A549 (cell line): Measurements from ENCODE around the gene TPRG1. TPM values are rescaled to one million over a fixed set of nuclear protein-coding genes. Genes with fewer than 3 reads are reported as not detected.

Source experiments
- ATAC-seq, 2 experiments: fragments of 200-7000 bp in 1 of 2; fragments of >200 bp in 1 of 2; cut with Nextera tagmentation in 1 of 2; cut with Tn5 transposase in 1 of 2; 3 replicates each; pipeline versions ENCODE4 v1.8.0 to v1.9.1; 2018 to 2020; ENCODE audit warnings: mild to moderate bottlenecking in 1 of 2, moderate library complexity in 1 of 2
- CTCF ChIA-PET: fragments of 300-600 bp; sonication (Branson Sonifier 250); formaldehyde crosslinking; extraction: SDS; loops from one replicate; lab custom pipeline; 2021; ENCODE audit warnings: antibody characterized with exemption, inconsistent platforms; lab: Yijun Ruan, JAX
- POLR2A ChIA-PET: fragments of 350-600 bp; formaldehyde crosslinking; extraction: SDS; loops from one replicate; lab custom pipeline; 2021; ENCODE audit warnings: antibody characterized with exemption, inconsistent platforms; lab: Yijun Ruan, JAX
- DNase-seq, 2 experiments: peaks; one replicate each; pipeline versions ENCODE4 v3.0.0 to v3.0.0-alpha.2; 2011 to 2016; ENCODE audit warnings: low read depth in 1 of 2, low spot score in 1 of 2
- FAIRE-seq: peaks from 2 replicates; lab custom pipeline; 2011; peaks lifted over from hg19 to GRCh38; lab: Jason Lieb, UNC
- H3K27ac ChIP-seq, 2 experiments: fragments of >200 bp; sonication (Bioruptor Twin); formaldehyde crosslinking; 3 replicates each; pipeline ENCODE4 v1.5.1; 2016 to 2017
- H3K4me1 ChIP-seq: fragments of >200 bp; sonication (Bioruptor Twin); formaldehyde crosslinking; 3 replicates; pipeline ENCODE4 v1.6.1; 2016
- H3K4me2 ChIP-seq: fragments of >200 bp; sonication (Bioruptor Twin); formaldehyde crosslinking; 3 replicates; pipeline ENCODE4 v1.6.1; 2016
- H3K4me3 ChIP-seq: fragments of >200 bp; sonication (Bioruptor Twin); formaldehyde crosslinking; 3 replicates; pipeline ENCODE4 v1.5.1; 2016
- H3K9me3 ChIP-seq: fragments of >200 bp; sonication (Bioruptor Twin); formaldehyde crosslinking; 3 replicates; pipeline ENCODE4 v1.6.1; 2016
- BCL3 ChIP-seq: fragments of >200 bp; sonication (Bioruptor Twin); formaldehyde crosslinking; IDR thresholded peaks from 3 replicates; pipeline ENCODE4 v1.6.1; 2016
- CEBPB ChIP-seq, 2 experiments: fragments of >200 bp in 1 of 2; sonication (Bioruptor Twin) in 1 of 2; formaldehyde crosslinking in 1 of 2; IDR thresholded peaks; 2 replicates each; pipeline ENCODE4 v1.6.1; 2012 to 2016
- CHD2 ChIP-seq: fragments of 150-350 bp; IDR thresholded peaks from 2 replicates; pipeline ENCODE4 v1.6.1; 2014; ENCODE audit warnings: low read length; ENCODE audit not compliant: partially characterized antibody
- CHD4 ChIP-seq: fragments of 200-600 bp; sonication (generic); IDR thresholded peaks from 2 replicates; pipeline ENCODE4 v1.6.1; 2016; ENCODE audit warnings: antibody characterized with exemption, mild to moderate bottlenecking, borderline replicate concordance
- ELK1 ChIP-seq: fragments of 150-350 bp; IDR thresholded peaks from 2 replicates; pipeline ENCODE4 v1.6.1; 2014; ENCODE audit warnings: low read depth, mild to moderate bottlenecking, low read length
- FOSB ChIP-seq: fragments of 250-450 bp; sonication (Bioruptor Pico); IDR thresholded peaks from 2 replicates; pipeline ENCODE4 v1.5.0; 2020; ENCODE audit warnings: mild to moderate bottlenecking, moderate library complexity
- FOSL2 ChIP-seq, 2 experiments: fragments of 450-650 bp in 1 of 2; fragments of >200 bp in 1 of 2; sonication (Bioruptor Twin) in 1 of 2; formaldehyde crosslinking; IDR thresholded peaks; 2 replicates each; pipeline versions ENCODE4 v1.5.0 to v1.6.1; 2016 to 2020; ENCODE audit warnings: mild to moderate bottlenecking in 1 of 2, moderate library complexity in 1 of 2
- GATA3 ChIP-seq: IDR thresholded peaks from 2 replicates; pipeline ENCODE4 v1.6.1; 2012; ENCODE audit warnings: borderline replicate concordance
- HDAC2 ChIP-seq: fragments of 200-600 bp; sonication (generic); IDR thresholded peaks from 2 replicates; pipeline ENCODE4 v1.6.1; 2016
- HOXA7 ChIP-seq: fragments of 250-450 bp; sonication (Bioruptor Pico); IDR thresholded peaks from 2 replicates; pipeline ENCODE4 v1.5.0; 2020; ENCODE audit warnings: mild to moderate bottlenecking, moderate library complexity
- HOXB13 ChIP-seq: fragments of 250-450 bp; sonication (Bioruptor Pico); IDR thresholded peaks from 2 replicates; pipeline ENCODE4 v1.5.0; 2020; ENCODE audit warnings: low read depth, mild to moderate bottlenecking, moderate library complexity
- KDM1A ChIP-seq: fragments of 200-600 bp; sonication (generic); IDR thresholded peaks from 2 replicates; pipeline ENCODE4 v1.6.1; 2016; ENCODE audit warnings: low read depth, mild to moderate bottlenecking
- KDM5A ChIP-seq: fragments of 200-600 bp; sonication (generic); IDR thresholded peaks from 2 replicates; pipeline ENCODE4 v1.6.1; 2016; ENCODE audit warnings: antibody characterized with exemption, mild to moderate bottlenecking
- NFE2L2 ChIP-seq: fragments of 150-350 bp; conservative IDR thresholded peaks from 2 replicates; pipeline ENCODE4 v1.6.1; 2014; ENCODE audit warnings: low read length
- RCOR1 ChIP-seq: fragments of 150-350 bp; IDR thresholded peaks from 2 replicates; pipeline ENCODE4 v1.6.1; 2014; ENCODE audit warnings: antibody characterized with exemption, low read length, low read depth
- SMC3 ChIP-seq: fragments of >200 bp; sonication (Bioruptor Twin); formaldehyde crosslinking; IDR thresholded peaks from 3 replicates; pipeline ENCODE4 v1.6.1; 2018; ENCODE audit warnings: inconsistent platforms
- WGBS: methylation state at CpG from one replicate; pipeline ENCODE4 v1.1.6; 2017; ENCODE audit errors: missing lambda C conversion rate; 5-methylcytosine and 5-hydroxymethylcytosine counted together
- polyA plus RNA-seq, 4 experiments: library from polyadenylated mRNA; depleted of rRNA in 3 of 4; stranded (reverse); fragments of >200 nt; fragmentation: RNase III in 1 of 4; extraction: RNeasy Plus Mini Kit Qiagen cat#74134 plus additional on column Dnase treatment in 1 of 4; gene quantifications; 2 replicates in 3 of 4; 3 replicates in 1 of 4; pipeline ENCODE4 v1.2.3, GENCODE V29; 2011 to 2017
- TF ChIP-seq, protein P1 (sequence below): fragments of >200 bp; sonication (Bioruptor Twin); formaldehyde crosslinking; IDR thresholded peaks from 3 replicates; pipeline ENCODE4 v1.5.1; 2016
- TF ChIP-seq, protein P2 (sequence below): IDR thresholded peaks from 2 replicates; pipeline ENCODE4 v1.6.1; 2012
- TF ChIP-seq, protein P3 (sequence below): fragments of 250-450 bp; sonication (Bioruptor Pico); IDR thresholded peaks from 2 replicates; pipeline ENCODE4 v1.5.0; 2021; ENCODE audit warnings: mild to moderate bottlenecking, moderate library complexity, borderline replicate concordance
- TF ChIP-seq, protein P4 (sequence below): IDR thresholded peaks from 2 replicates; pipeline ENCODE4 v1.6.1; 2012

TPRG1 gene
- polyA plus RNA-seq, 2 of the 4 experiments (the other 2 are of a cell fraction): 0.21 to 1.1 TPM

DNA sequence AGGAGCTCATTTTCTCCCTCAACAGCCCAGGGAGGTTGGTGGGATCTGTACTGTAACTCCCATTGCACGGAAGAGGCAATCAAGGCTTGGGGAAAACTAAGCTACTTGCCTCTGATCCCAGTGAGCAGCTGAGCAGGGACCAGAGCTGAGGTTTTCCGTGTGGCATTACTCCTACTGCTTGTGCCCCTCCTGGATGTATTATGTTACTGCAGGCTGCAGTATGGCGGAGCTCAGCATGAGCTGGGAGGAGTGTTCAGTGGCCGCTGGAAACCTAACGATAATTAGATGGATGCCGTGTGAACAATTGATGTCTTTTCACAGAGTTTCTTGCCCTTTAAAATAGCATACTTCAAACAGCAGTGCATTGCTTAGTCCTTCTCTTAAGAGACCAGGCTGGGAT, 2.0 kb upstream of the TPRG1 start:
- no peaks in the 10 kb centered on the region for H3K9me3 ChIP-seq
- ATAC-seq (0 out of 6 replicates have a peak, but pooled peaks of 1 of the 2 experiments have one; percentile 46), DNase-seq (no peak), FAIRE-seq (no peak)
- no peak overlapping the region for H3K27ac ChIP-seq
- ChIA-PET CTCF (interaction anchor here (0.7 kb wide), 1 partner anchor 779 kb away, joined by 3 read pairs; no protein-coding TSS in a partner anchor), POLR2A (no interaction called here)
- no peak overlapping the region for H3K4me2 ChIP-seq
- H3K4me3 ChIP-seq: no peak overlapping the region
- H3K4me1 ChIP-seq: no peaks in the 10 kb centered on the region
- no peak for TF ChIP-seq CHD4
- TF ChIP-seq SMC3: no peak
- no peak for TF ChIP-seq GATA3
- TF ChIP-seq CHD2: no peak
- TF ChIP-seq FOSL2 (IDR thresholded peaks at IDR 0.05): no peak
- TF ChIP-seq FOSL2 (CRISPR knock-in tag; IDR thresholded peaks at IDR 0.05): no peak
- TF ChIP-seq BCL3: no peak
- TF ChIP-seq, protein P1, sequence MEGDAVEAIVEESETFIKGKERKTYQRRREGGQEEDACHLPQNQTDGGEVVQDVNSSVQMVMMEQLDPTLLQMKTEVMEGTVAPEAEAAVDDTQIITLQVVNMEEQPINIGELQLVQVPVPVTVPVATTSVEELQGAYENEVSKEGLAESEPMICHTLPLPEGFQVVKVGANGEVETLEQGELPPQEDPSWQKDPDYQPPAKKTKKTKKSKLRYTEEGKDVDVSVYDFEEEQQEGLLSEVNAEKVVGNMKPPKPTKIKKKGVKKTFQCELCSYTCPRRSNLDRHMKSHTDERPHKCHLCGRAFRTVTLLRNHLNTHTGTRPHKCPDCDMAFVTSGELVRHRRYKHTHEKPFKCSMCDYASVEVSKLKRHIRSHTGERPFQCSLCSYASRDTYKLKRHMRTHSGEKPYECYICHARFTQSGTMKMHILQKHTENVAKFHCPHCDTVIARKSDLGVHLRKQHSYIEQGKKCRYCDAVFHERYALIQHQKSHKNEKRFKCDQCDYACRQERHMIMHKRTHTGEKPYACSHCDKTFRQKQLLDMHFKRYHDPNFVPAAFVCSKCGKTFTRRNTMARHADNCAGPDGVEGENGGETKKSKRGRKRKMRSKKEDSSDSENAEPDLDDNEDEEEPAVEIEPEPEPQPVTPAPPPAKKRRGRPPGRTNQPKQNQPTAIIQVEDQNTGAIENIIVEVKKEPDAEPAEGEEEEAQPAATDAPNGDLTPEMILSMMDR: no peak
- no peak for TF ChIP-seq FOSB
- TF ChIP-seq RCOR1: no peak
- TF ChIP-seq, protein P2, sequence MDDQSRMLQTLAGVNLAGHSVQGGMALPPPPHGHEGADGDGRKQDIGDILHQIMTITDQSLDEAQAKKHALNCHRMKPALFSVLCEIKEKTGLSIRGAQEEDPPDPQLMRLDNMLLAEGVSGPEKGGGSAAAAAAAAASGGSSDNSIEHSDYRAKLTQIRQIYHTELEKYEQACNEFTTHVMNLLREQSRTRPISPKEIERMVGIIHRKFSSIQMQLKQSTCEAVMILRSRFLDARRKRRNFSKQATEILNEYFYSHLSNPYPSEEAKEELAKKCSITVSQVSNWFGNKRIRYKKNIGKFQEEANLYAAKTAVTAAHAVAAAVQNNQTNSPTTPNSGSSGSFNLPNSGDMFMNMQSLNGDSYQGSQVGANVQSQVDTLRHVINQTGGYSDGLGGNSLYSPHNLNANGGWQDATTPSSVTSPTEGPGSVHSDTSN: no peak
- TF ChIP-seq, protein P3, sequence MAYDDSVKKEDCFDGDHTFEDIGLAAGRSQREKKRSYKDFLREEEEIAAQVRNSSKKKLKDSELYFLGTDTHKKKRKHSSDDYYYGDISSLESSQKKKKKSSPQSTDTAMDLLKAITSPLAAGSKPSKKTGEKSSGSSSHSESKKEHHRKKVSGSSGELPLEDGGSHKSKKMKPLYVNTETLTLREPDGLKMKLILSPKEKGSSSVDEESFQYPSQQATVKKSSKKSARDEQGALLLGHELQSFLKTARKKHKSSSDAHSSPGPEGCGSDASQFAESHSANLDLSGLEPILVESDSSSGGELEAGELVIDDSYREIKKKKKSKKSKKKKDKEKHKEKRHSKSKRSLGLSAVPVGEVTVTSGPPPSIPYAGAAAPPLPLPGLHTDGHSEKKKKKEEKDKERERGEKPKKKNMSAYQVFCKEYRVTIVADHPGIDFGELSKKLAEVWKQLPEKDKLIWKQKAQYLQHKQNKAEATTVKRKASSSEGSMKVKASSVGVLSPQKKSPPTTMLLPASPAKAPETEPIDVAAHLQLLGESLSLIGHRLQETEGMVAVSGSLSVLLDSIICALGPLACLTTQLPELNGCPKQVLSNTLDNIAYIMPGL (CRISPR knock-in tag): no peak
- no peak for TF ChIP-seq CEBPB (IDR thresholded peaks at IDR 0.05)
- no peak for TF ChIP-seq KDM5A
- 84% methylated on average over 6 of the region's 6 CpGs for WGBS

GRCh38 chr3:189170559-189170958, 1.2 kb upstream of the TPRG1 start:
- POLR2A ChIA-PET: no interaction called here
- CTCF ChIA-PET: interaction anchor here (0.7 kb wide), 1 partner anchor 778 kb away, joined by 3 read pairs; no protein-coding TSS in a partner anchor
- ATAC-seq (no peak), FAIRE-seq (no peak), DNase-seq (no peak)
- no peak overlapping the region for H3K4me2 ChIP-seq
- no peaks in the 10 kb centered on the region for H3K4me1 ChIP-seq
- no peak overlapping the region for H3K27ac ChIP-seq
- no peaks in the 10 kb centered on the region for H3K9me3 ChIP-seq
- WGBS: 50% methylated on average over 7 of the region's 7 CpGs
- no peak for TF ChIP-seq NFE2L2
- no peak for TF ChIP-seq FOSB
- no peak for TF ChIP-seq HOXA7 (CRISPR knock-in tag)
- no peak for TF ChIP-seq BCL3
- TF ChIP-seq HDAC2: no peak
- TF ChIP-seq, protein P4, sequence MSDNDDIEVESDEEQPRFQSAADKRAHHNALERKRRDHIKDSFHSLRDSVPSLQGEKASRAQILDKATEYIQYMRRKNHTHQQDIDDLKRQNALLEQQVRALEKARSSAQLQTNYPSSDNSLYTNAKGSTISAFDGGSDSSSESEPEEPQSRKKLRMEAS: no peak
- TF ChIP-seq SMC3: no peak
- no peak for TF ChIP-seq KDM1A
- no peak for TF ChIP-seq HOXB13
- TF ChIP-seq ELK1: no peak
- TF ChIP-seq RCOR1: no peak
- H3K4me3 ChIP-seq: no peak overlapping the region
